Activated T-cell treated with anti-CD3 and anti-CD28 coated beads for 48 hours (primary cell): ENCODE data around the gene ZNF142.

Experiments
- DNase-seq: peaks from one replicate; pipeline ENCODE4 v3.0.0-alpha.2; 2020; ENCODE audit warnings: low read depth

Gene ZNF142

DNA sequence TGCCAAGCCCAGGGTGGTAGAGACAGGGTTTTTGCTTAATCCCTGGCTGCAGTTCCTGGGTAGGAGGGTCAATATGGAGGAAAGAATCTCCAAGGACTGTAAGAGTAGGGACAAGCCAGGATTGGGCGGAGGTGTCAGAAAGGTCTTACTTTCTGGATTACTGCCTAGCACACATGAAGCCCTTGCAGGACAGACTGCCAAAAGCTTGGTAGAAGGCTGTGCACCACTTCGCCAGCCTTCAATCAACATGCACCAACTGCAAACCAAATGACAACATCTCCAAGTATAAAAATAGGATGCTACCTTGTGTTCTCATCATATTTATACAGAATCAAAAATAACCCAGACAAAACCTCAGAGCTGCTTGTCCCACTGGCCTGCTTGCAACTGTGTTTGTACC lies 3.7 kb downstream of the ZNF142 start:
- DNase-seq: no peak

DNA sequence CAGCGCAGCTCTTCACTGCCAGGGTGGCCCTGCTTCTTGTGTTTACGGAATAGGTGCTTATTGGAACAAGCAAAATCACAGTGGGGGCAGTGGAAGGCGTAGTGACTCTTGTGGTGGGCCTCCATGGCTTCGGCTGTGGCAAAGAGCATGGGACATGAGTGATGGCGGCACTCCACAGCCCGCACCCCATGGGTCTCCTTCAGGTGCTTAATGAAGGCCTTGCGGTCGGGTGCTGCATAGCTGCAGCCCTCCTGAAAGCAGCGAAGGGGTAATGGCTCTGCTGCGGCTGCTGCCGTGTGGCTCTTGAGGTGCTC lies 10.7 kb downstream of the ZNF142 start:
- DNase-seq: no peak

DNA sequence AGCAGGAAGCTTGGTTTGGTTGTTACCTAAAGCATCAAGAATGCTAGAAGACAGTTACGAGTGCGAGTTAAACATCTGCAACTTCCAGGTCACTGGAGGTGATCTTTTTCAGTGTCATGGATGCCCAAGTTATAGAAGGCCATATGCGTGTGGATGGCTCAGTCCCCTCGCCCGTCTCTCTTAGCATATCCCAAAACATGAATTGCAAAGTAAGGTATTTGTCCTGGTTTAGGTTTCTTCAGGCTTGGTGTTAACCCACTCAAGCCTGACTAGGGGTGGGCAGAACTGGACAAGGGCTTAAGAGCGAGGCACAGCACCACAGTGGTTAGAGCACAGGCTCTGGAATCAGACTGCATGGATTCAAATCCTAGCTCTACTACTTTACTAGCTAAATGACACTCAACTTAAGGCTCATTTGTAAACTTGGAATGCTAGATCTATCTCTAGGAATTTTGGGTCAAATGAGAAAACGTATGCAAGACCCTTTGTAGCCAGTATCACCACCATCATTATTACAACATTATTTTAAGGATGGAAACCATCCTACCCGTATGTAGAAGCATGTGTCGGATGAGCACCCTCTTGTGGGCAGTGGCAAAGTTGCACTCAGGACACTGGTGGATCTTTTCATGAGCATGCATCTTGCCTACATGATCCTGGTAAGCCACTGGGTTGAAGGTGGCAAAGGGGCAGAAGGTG lies 11.2 kb downstream of the ZNF142 start:
- DNase-seq: peak; percentile 39

GRCh38 chr2:218645126-218645525 lies 14.3 kb downstream of the ZNF142 start:
- DNase-seq: no peak

GRCh38 chr2:218644721-218645120 lies 14.7 kb downstream of the ZNF142 start:
- no peak for DNase-seq

- no peak for DNase-seq
Observed at GRCh38 chr2:218643751-218644310, 15.6 kb downstream of the ZNF142 start.

GRCh38 chr2:218642786-218643185 lies 16.6 kb downstream of the ZNF142 start:
- no peak for DNase-seq

GRCh38 chr2:218642121-218642656 lies 17.2 kb downstream of the ZNF142 start:
- DNase-seq: no peak

- DNase-seq: no peak
Observed at GRCh38 chr2:218638372-218638771, 21.1 kb downstream of the ZNF142 start.

GRCh38 chr2:218635719-218636118 lies 23.7 kb downstream of the ZNF142 start:
- no peak for DNase-seq

DNA sequence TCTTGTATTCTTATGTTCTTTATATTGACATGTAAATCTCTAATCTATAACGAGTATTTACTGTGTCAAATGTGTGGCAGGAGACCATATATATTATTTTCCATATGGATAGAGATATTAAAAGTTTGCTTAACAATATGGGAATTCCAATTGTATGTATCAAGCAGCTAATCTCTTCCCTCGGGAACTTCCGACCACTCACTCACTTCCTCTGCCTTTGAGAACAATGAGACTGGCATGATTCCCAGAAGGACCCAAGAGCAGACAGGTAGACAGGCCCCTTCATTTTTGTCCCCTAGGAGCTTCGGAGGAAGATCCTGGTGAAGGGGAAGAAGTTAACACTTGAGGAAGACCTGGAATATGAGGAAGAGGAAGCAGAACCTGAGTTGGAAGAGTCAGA lies 27.6 kb downstream of the ZNF142 start:
- DNase-seq: no peak

- DNase-seq: no peak
Observed at GRCh38 chr2:218627939-218628338, 31.5 kb downstream of the ZNF142 start.

GRCh38 chr2:218626369-218626768 lies 33.1 kb downstream of the ZNF142 start:
- no peak for DNase-seq

DNA sequence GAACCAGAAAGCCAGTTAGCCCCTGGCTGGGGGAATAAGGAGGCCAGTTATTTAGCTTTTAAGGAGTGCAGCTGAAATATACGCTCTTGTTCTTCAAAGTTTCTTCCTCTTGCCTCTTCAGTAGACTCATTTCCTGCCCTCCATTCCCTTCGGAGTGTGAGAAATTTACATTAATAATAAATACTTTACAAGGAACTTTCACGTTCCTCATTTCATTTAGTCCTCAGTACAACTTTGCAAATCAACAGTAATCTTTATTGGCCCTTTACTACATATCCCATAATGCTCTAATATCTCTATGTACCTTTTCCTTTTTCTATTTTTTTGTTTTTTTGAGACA lies 36.1 kb downstream of the ZNF142 start:
- DNase-seq: no peak

DNA sequence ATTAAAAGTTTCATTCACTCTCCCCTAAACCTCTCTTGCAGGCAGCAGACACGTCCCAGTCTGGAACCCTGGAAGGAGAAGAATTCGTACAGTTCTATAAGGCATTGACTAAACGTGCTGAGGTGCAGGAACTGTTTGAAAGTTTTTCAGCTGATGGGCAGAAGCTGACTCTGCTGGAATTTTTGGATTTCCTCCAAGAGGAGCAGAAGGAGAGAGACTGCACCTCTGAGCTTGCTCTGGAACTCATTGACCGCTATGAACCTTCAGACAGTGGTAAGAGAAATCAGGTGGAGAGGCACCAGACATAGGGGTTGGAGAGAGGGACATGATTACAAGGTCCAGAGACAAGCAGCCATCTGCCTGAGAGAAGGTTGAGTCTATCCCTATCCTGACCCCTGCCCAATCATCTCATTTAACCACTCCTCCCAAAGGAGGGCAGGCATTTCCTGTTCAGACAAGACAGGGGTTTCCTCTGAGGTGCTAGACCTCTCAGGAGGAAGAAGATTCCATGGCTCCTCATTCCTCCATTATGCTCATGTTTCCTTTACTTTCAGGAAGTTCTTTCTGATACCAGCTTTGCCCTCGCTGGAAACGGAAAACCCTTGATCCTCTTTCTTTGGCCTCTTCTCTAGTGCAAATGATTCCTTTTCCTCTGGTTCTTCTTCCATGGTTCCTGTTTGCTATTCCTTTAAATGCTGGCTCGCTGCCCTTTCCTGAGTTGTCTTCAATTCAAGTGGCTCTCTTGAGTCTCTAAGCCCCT lies 36.6 kb downstream of the ZNF142 start:
- DNase-seq: no peak

- DNase-seq: no peak
Observed at GRCh38 chr2:218621007-218621406, 38.4 kb downstream of the ZNF142 start.

DNA sequence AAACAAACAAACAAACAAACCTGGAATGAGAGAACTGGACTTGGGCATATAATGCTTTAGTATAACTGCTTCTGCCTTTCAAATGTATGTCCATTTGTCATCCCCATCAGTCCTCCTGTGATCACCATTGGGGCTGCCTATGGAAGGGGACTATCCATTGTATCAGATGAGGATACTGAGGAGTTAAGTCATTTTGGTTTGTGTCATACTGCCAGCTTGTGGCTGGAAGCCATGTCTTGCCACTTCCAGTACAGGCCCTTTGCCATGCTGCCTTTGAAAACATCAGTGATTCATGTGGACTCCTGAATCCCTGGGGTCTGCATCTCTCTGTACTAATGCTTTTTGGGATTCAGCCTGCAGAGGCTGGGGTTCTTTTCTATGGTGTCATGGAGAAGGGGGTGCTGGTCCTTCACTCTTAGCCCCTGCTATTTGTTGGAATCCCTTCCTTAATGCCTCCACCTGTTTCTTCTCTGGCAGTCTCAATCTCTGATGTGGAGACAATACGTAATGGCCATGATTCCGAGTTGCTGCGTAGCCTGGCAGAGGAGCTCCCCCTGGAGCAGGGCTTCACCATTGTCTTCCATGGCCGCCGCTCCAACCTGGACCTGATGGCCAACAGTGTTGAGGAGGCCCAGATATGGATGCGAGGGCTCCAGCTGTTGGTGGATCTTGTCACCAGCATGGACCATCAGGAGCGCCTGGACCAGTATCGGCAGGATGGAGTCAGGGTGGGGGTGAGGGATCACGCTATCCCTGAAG lies 41.1 kb downstream of the ZNF142 start:
- no peak for DNase-seq

DNA sequence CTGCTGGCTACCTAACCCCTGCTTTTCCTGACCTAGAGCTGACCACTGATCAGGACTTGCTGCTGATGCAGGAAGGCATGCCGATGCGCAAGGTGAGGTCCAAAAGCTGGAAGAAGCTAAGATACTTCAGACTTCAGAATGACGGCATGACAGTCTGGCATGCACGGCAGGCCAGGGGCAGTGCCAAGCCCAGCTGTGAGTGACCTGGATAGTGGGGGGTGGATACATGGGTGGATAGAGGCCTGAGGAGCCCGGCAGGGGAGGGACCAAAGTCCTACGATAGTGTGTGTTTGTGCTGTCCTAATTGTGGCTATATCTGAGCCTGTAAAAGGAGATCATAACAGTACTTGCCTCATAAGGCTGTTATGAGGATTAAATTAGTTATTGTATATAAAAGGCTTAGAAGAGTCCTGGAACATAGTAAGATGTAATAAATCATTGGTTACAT lies 43.5 kb downstream of the ZNF142 start:
- no peak for DNase-seq

- no peak for DNase-seq
Observed at GRCh38 chr2:218607436-218608115, 51.8 kb downstream of the ZNF142 start, which contains the start of gene PLCD4. Gene PLCD4 (plus strand): TSS chr2:218607899. CDS start chr2:218615740, 7,841 bp downstream.

GRCh38 chr2:218605432-218605831 lies 54.0 kb downstream of the ZNF142 start:
- no peak for DNase-seq
